Measurements from ENCODE around the gene ADPRHL1.

The ADPRHL1 gene

GRCh38 chr13:113430378-113431110, 22.7 kb downstream of the ADPRHL1 start:
- no peak for DNase-seq

DNA sequence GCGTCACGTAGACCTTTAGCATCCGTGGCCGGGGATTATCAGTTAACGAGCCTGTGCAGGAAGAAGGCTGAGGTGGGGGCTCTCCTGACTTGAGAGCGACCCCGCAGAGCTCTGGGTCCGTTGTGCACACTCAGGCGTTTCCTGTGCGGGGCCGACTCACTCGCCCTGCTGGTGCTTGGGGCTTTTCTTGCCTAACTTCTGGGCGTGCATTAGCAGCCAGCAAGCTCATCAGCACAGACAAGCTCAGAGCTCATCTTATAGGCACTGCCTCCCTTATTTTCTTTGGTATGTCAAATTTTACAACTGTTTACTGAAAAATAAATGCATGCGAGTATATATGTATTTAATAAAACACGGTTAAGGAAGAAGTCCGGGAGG, 23.7 kb downstream of the ADPRHL1 start:
- DNase-seq = no peak

GRCh38 chr13:113428871-113429607, 24.2 kb downstream of the ADPRHL1 start:
- DNase-seq = no peak

GRCh38 chr13:113428469-113428865, 24.8 kb downstream of the ADPRHL1 start:
- DNase-seq = no peak

- no peak for DNase-seq
Measured at GRCh38 chr13:113427562-113428468, 25.5 kb downstream of the ADPRHL1 start.

- DNase-seq = no peak
Measured at GRCh38 chr13:113426591-113426986, 26.7 kb downstream of the ADPRHL1 start.

GRCh38 chr13:113425941-113426590, 27.2 kb downstream of the ADPRHL1 start:
- DNase-seq = no peak

DNA sequence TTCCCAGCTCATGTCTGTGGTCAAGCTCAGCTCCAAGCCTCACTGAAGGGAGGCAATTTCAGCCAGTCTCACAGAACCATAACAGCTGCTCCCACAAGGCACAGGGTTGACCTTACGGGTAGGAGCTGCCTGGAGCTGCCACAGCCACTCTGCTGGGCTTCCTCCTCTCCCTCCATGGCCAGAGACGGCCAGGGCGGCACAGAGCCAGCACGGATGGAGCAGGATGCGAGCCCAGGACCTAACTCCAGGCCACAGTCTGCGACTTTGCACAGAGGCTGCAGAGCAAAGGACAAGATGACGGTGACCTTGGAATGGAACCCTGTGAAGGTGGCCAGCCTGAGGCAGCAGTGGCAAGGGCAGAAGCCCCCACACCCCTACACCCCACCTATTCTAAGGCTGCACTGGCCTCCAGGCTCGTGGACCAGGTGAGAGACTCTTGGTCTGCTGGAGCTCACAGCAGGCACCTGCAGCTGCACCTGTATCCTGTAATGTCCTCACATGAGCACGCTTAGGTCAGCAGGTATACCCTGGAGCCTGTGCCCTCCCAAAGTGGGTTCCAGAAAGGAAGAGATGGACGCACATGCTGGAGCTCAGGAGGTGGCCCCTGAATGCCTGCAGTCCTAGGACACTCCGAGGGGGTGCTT, 29.6 kb downstream of the ADPRHL1 start:
- no peak for DNase-seq

DNA sequence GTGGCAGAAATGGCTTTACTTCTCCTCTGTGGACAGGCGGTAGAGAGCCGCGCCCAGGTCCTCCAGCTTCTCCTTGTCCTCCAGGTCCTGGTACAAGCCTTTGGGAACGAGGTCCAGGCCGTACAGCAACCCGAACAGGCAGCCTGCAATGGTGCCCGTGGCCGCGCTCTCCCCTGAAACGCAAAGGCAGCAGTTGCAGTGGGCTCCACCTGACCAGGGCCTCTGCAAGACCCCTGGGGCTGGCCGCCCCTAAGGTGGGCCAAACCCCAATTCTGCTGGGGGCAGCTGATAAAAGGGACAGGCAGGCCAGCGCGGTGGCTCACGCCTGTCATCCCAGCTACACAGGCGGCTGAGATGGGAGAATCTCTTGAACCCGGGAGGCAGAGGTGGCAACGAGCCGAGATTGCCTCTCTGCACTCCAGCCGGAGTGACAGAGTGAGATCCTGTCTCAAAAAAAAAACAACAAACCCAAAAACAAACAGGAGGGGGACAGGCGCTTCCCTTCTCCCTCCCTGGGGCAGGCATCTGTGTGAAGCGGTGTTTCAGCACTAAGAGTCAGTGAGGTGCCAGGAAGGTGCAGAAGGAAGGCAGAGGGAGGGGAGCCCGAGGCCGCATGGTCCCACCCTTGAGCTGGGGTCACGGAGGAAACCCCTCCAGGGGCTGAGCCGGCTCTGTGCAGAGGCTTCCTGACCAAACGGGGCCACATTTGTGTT, 30.3 kb downstream of the ADPRHL1 start:
- no peak for DNase-seq

DNA sequence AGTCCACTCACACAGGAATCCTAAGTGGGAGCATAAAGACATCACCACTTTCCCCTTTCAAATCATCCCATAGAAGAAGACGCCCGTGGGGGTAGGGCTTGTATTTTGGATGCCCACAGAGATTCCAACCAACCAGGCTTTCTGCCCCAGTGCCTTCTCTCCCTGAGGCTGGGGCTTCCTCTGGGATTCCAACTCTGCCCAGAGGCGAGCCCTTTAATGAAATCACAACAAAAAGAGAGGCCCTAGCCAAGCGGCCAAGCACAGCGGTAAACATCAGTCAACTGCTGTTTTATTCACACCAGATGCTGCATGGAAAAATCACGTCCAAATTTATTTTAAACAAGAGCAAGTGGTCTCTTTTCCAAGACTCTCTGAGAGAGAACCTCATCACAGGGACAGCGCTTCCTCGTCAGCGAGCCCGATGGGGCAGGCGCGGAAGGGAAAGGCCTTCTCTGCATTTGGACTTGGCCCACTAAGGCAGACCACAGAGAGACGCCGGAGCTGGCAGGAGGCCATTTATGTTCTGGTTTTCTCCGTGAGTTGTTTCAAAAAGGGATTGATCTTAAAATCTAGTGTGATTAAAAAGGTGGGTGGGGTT, 31.5 kb downstream of the ADPRHL1 start:
- no peak for DNase-seq

- no peak for DNase-seq
Measured at GRCh38 chr13:113420833-113421600, 32.3 kb downstream of the ADPRHL1 start.

GRCh38 chr13:113420232-113420631, 33.1 kb downstream of the ADPRHL1 start:
- no peak for DNase-seq

- DNase-seq = no peak
Measured at GRCh38 chr13:113419531-113420193, 33.6 kb downstream of the ADPRHL1 start.

GRCh38 chr13:113418722-113419049, 34.6 kb downstream of the ADPRHL1 start:
- no peak for DNase-seq

- DNase-seq = no peak
Measured at GRCh38 chr13:113417836-113418721, 35.2 kb downstream of the ADPRHL1 start.

DNA sequence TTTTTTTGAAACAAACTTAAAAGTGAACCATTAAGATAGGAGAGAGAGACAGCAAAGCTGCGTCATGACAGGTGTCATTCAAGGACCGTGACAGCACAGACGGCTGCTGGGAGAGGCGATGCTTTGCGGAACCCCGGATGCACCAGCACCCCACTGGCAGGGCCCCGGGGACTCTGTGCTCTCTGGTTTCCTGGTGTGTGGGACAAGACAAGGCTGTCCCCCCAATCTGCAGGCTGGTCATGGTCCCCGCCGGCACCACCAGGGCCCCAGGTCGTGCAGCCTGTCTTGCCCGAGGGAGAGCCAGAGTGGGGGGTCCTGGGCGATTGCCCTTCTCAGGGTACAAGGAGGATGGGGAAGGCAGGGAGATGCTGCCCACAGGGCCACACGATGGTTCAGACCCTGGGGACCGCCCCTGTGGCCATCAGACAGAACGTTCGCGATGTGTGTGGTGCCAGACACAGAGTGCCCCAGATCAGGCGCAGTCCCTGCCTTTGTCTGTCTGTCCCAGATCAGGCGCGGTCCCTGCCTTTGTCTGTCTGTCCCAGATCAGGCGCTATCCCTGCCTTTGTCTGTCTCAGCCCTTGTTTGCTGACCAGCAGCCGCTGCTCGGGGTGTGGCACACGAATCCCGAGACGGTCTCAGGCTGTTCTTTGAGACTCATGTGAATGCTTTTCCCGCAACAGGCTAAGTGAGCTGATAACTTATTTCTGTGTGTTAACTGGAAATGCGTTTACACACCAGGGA, 36.1 kb downstream of the ADPRHL1 start:
- DNase-seq = no peak

DNA sequence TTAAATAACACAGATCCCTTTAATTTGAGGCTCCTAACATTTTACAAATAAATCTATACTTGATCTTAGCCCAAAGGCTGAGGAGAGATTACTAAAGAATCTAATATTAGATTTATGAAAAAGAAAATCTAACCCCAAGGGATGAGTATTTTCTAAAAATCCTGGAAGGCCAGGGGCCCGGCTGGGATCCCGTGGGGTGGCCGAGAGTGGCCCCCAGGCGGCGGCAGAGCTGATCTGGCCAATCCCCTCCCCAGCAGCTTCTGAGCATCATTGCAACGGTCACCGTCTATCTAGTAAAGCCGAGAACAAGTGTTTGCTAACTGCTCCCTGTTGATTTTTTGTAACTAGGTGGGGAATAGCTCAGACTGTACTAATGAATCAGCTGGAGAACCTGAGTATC, 37.5 kb downstream of the ADPRHL1 start:
- DNase-seq = no peak

DNA sequence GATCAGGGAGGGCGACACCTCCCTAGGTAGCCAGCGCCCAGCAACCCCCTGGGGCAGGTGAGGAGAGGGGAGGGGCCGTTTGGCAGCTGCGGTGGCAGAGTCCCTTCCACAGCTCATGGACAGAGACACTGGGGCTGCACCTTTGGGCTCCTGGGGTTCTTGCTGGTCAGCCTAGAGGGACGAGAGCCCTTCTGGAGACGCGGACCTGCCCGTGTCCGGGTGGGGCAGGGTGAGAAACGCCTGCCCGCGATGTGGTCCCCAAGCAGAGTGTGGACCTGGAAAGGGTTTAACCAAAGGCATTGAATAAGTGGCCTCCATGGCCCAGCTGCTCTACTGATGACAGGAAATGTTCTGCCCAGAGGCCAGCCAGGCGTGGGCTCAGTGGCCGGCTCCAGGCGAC, 38.3 kb downstream of the ADPRHL1 start:
- DNase-seq = no peak

Data from CD4-positive, alpha-beta T cell treated with Interleukin-12 subunit alpha and Interleukin-12 subunit beta, for 1 hour (primary cell).